CD4-positive, CD25-positive, alpha-beta regulatory T cell (primary cell): ENCODE measurements around the gene ARSA. TPM values are rescaled to one million over a fixed set of nuclear protein-coding genes. Genes with fewer than 3 reads are reported as not detected.

Experiments used
- ATAC-seq, 2 donors: fragments of 150-1000 bp; cut with Tn5 transposase; one replicate each; pipeline ENCODE4 v1.10.0; 2021; ENCODE audit warnings: low read depth in 2 of 2, moderate number of reproducible peaks in 2 of 2, moderate library complexity in 1 of 2
- DNase-seq, 3 donors: peaks; one replicate each; pipeline versions ENCODE4 v3.0.0 to v3.0.0-alpha.2; 2012 to 2022; ENCODE audit warnings: mixed read lengths in 1 of 3
- H3K27ac ChIP-seq: one replicate; pipeline ENCODE4 v1.7.0; 2013; ENCODE audit warnings: mild to moderate bottlenecking, low read length; ENCODE audit not compliant: insufficient read depth, poor library complexity, severe bottlenecking
- H3K27me3 ChIP-seq: one replicate; pipeline ENCODE4 v1.7.0; 2013; ENCODE audit warnings: low read length; ENCODE audit not compliant: control insufficient read depth, insufficient read depth
- H3K36me3 ChIP-seq: one replicate; pipeline ENCODE4 v1.7.0; 2013; ENCODE audit warnings: mild to moderate bottlenecking, low read length, moderate library complexity; ENCODE audit not compliant: control insufficient read depth, insufficient read depth
- H3K4me1 ChIP-seq: 2 replicates; pipeline ENCODE4 v1.7.0; 2013; ENCODE audit warnings: mild to moderate bottlenecking, low read length; ENCODE audit not compliant: insufficient read depth, control insufficient read depth, poor library complexity, severe bottlenecking
- H3K4me3 ChIP-seq: one replicate; pipeline ENCODE4 v1.7.0; 2013; ENCODE audit warnings: low read depth, mild to moderate bottlenecking, low read length, moderate library complexity
- H3K9me3 ChIP-seq, 2 experiments: 1 replicate in 1 of 2; 2 replicates in 1 of 2; pipeline ENCODE4 v1.7.0; 2013; ENCODE audit warnings: low read length in 2 of 2, mild to moderate bottlenecking in 1 of 2, moderate library complexity in 1 of 2; ENCODE audit not compliant: control insufficient read depth in 2 of 2
- H3K27ac Mint-ChIP-seq, 3 donors: one replicate each; pipeline ENCODE4 v1.8.0; 2020 to 2022; ENCODE audit warnings: mild to moderate bottlenecking in 3 of 3, mixed read lengths in 3 of 3, moderate library complexity in 2 of 3
- H3K27me3 Mint-ChIP-seq: one replicate; pipeline ENCODE4 v1.8.0; 2022; ENCODE audit warnings: mild to moderate bottlenecking, mixed read lengths
- H3K36me3 Mint-ChIP-seq: one replicate; pipeline ENCODE4 v1.8.0; 2020; ENCODE audit warnings: mixed read lengths
- H3K4me1 Mint-ChIP-seq, 4 donors: one replicate each; pipeline ENCODE4 v1.8.0; 2020 to 2022; ENCODE audit warnings: mixed read lengths in 4 of 4, mild to moderate bottlenecking in 1 of 4
- H3K4me3 Mint-ChIP-seq, 4 donors: one replicate each; pipeline ENCODE4 v1.8.0; 2020 to 2022; ENCODE audit warnings: mild to moderate bottlenecking in 4 of 4, mixed read lengths in 4 of 4, moderate library complexity in 3 of 4
- H3K9me3 Mint-ChIP-seq, 7 donors: one replicate each; pipeline ENCODE4 v1.8.0; 2020 to 2022; ENCODE audit warnings: mixed read lengths in 7 of 7, mild to moderate bottlenecking in 3 of 7, moderate library complexity in 2 of 7
- polyA plus RNA-seq, 4 donors: library from polyadenylated mRNA; unstranded; fragments of 300-500 nt; fragmentation: Illumina TruSeq; gene quantifications; one replicate each; pipeline ENCODE4 v1.2.3, GENCODE V29; 2021
- total RNA-seq: library from RNA; stranded (reverse); gene quantifications from one replicate; pipeline ENCODE4 v1.2.3, GENCODE V29; 2022

ARSA gene
- total and polyA plus RNA-seq, 5 donors from 2014 or later: 8.0 to 81.3 (median 10.7) TPM

GRCh38 chr22:50578776-50579310 is 49.1 kb downstream of the ARSA start:
- DNase-seq: no peak
- no peak overlapping the region for H3K4me3 Mint-ChIP-seq
- H3K27me3 Mint-ChIP-seq: no peaks in the 10 kb centered on the region
- ATAC-seq: no peak
- peaks cover 5% of the 10 kb centered on the region for H3K36me3 Mint-ChIP-seq
- no peak overlapping the region for H3K4me3 ChIP-seq
- no peaks in the 10 kb centered on the region for H3K9me3 Mint-ChIP-seq
- H3K27ac ChIP-seq: no peak overlapping the region
- H3K36me3 ChIP-seq: peaks cover 19% of the 10 kb centered on the region
- no peaks in the 10 kb centered on the region for H3K27me3 ChIP-seq
- no peaks in the 10 kb centered on the region for H3K9me3 ChIP-seq
- peaks cover 0 to 39% (median 16%) of the 10 kb centered on the region in 4 donors for H3K4me1 Mint-ChIP-seq
- H3K27ac Mint-ChIP-seq: no peak overlapping the region
- H3K4me1 ChIP-seq: peaks cover 27% of the 10 kb centered on the region

- peaks cover 19% of the 10 kb centered on the region for H3K36me3 ChIP-seq
- DNase-seq (no peak), ATAC-seq (no peak)
- Mint-ChIP-seq H3K9me3 (no peaks in the 10 kb centered on the region), H3K4me3 (peak within 1 kb of the TSS in 1 of 4 donors; percentile 28), H3K4me1 (peaks cover 0 to 34% (median 11%) of the 10 kb centered on the region in 4 donors), H3K36me3 (peaks cover 5% of the 10 kb centered on the region), H3K27me3 (no peaks in the 10 kb centered on the region), H3K27ac (peak within 1 kb of the TSS in 1 of 3 donors; percentile 8)
- H3K9me3 ChIP-seq: no peaks in the 10 kb centered on the region
- peaks cover 21% of the 10 kb centered on the region for H3K4me1 ChIP-seq
- no peaks in the 10 kb centered on the region for H3K27me3 ChIP-seq
- H3K27ac ChIP-seq: no peak within 1 kb of the TSS
- H3K4me3 ChIP-seq: no peak within 1 kb of the TSS
These were observed 49.8 kb downstream of the ARSA start, which contains the start of gene CPT1B for GRCh38 chr22:50577987-50578775. CPT1B (minus strand) TSS chr22:50578427; CDS start chr22:50577915, 512 bp downstream.

GRCh38 chr22:50577697-50577986 is 50.3 kb downstream of the ARSA start:
- Mint-ChIP-seq H3K36me3 (peaks cover 5% of the 10 kb centered on the region), H3K4me1 (peaks cover 0 to 31% (median 9%) of the 10 kb centered on the region in 4 donors), H3K27me3 (no peaks in the 10 kb centered on the region), H3K4me3 (peak overlapping the region in 1 of 4 donors; percentile 28), H3K27ac (peak overlapping the region in 1 of 3 donors; percentile 8), H3K9me3 (no peaks in the 10 kb centered on the region)
- peaks cover 19% of the 10 kb centered on the region for H3K4me1 ChIP-seq
- no peaks in the 10 kb centered on the region for H3K27me3 ChIP-seq
- no peak overlapping the region for H3K27ac ChIP-seq
- no peaks in the 10 kb centered on the region for H3K9me3 ChIP-seq
- peaks cover 19% of the 10 kb centered on the region for H3K36me3 ChIP-seq
- DNase-seq (no peak), ATAC-seq (no peak)
- H3K4me3 ChIP-seq: no peak overlapping the region

- Histone ChIP-seq H3K9me3 (no peaks in the 10 kb centered on the region), H3K4me1 (peaks cover 17% of the 10 kb centered on the region), H3K36me3 (peaks cover 20% of the 10 kb centered on the region), H3K27me3 (no peaks in the 10 kb centered on the region), H3K4me3 (no peak overlapping the region), H3K27ac (no peak overlapping the region)
- Mint-ChIP-seq H3K27me3 (no peaks in the 10 kb centered on the region), H3K36me3 (peaks cover 9% of the 10 kb centered on the region), H3K9me3 (no peaks in the 10 kb centered on the region), H3K4me1 (peaks cover 0 to 30% (median 8%) of the 10 kb centered on the region in 4 donors), H3K27ac (peak overlapping the region in 1 of 3 donors; percentile 82), H3K4me3 (peak overlapping the region in 1 of 4 donors; percentile 28)
- no peak for ATAC-seq
- peak in 1 of 3 donors; percentile 18 for DNase-seq
These were observed 50.9 kb downstream of the ARSA start for GRCh38 chr22:50576806-50577696.

- H3K36me3 ChIP-seq: peaks cover 27% of the 10 kb centered on the region
- Mint-ChIP-seq H3K27ac (peak overlapping the region in 2 of 3 donors; percentile 42 to 66), H3K27me3 (no peaks in the 10 kb centered on the region), H3K36me3 (peaks cover 14% of the 10 kb centered on the region), H3K4me3 (peak overlapping the region in 2 of 4 donors; percentile 64 to 65), H3K4me1 (peaks cover 0 to 20% (median 8%) of the 10 kb centered on the region in 4 donors), H3K9me3 (no peaks in the 10 kb centered on the region)
- no peak overlapping the region for H3K4me3 ChIP-seq
- H3K9me3 ChIP-seq: no peaks in the 10 kb centered on the region
- no peak overlapping the region for H3K27ac ChIP-seq
- peaks cover 7% of the 10 kb centered on the region for H3K4me1 ChIP-seq
- H3K27me3 ChIP-seq: no peaks in the 10 kb centered on the region
- ATAC-seq (no peak), DNase-seq (no peak)
These were observed 51.9 kb downstream of the ARSA start for GRCh38 chr22:50576070-50576469.

- Mint-ChIP-seq H3K27ac (no peak overlapping the region), H3K27me3 (no peaks in the 10 kb centered on the region)
These were observed 52.5 kb downstream of the ARSA start for GRCh38 chr22:50575426-50575941.

More at GRCh38 chr22:50575426-50575941, 52.5 kb downstream of the ARSA start:
- Histone ChIP-seq H3K36me3 (peaks cover 30% of the 10 kb centered on the region), H3K4me1 (peaks cover 6% of the 10 kb centered on the region), H3K27ac (no peak overlapping the region), H3K9me3 (no peaks in the 10 kb centered on the region), H3K4me3 (no peak overlapping the region), H3K27me3 (no peaks in the 10 kb centered on the region)
- Mint-ChIP-seq H3K4me3 (peak overlapping the region in 1 of 4 donors; percentile 65), H3K4me1 (peaks cover 0 to 15% (median 6%) of the 10 kb centered on the region in 4 donors), H3K9me3 (no peaks in the 10 kb centered on the region), H3K36me3 (peaks cover 19% of the 10 kb centered on the region)
- ATAC-seq (no peak), DNase-seq (no peak)
